Uterus (tissue), 4 donors: Measurements from ENCODE around the gene PBX1. TPM values are rescaled to one million over a fixed set of nuclear protein-coding genes. Genes with fewer than 3 reads are reported as not detected.

Experiments
- DNase-seq, 2 donors: peaks; one replicate each; pipeline ENCODE4 v3.0.0-alpha.2; 2019 to 2020
- H3K27ac ChIP-seq, 2 donors: fragments of 200-600 bp; sonication (generic); 1 replicate in 1 of 2; 2 replicates in 1 of 2; pipeline ENCODE4 v1.5.1; 2016 to 2018
- H3K27me3 ChIP-seq, 2 donors: fragments of 200-600 bp; sonication (generic); one replicate each; pipeline ENCODE4 v1.5.1; 2018 to 2019; ENCODE audit warnings: control low read depth in 1 of 2
- H3K36me3 ChIP-seq, 2 donors: fragments of 200-600 bp; sonication (generic); one replicate each; pipeline ENCODE4 v1.5.1; 2019; ENCODE audit warnings: control low read depth in 1 of 2
- H3K4me1 ChIP-seq, 2 donors: fragments of 200-600 bp; sonication (generic); one replicate each; pipeline ENCODE4 v1.5.1; 2018 to 2019; ENCODE audit warnings: control low read depth in 1 of 2
- H3K4me3 ChIP-seq, 2 donors: fragments of 200-600 bp; sonication (generic); 1 replicate in 1 of 2; 2 replicates in 1 of 2; pipeline ENCODE4 v1.5.1; 2018 to 2019; ENCODE audit warnings: mild to moderate bottlenecking in 1 of 2
- H3K9me3 ChIP-seq, 2 donors: fragments of 200-600 bp; sonication (generic); one replicate each; pipeline ENCODE4 v1.5.1; 2019; ENCODE audit warnings: control low read depth in 1 of 2
- CTCF ChIP-seq, 4 experiments: fragments of 200-600 bp in 2 of 4; fragments of 450-650 bp in 2 of 4; sonication (generic) in 2 of 4; IDR thresholded peaks; one replicate each; pipeline ENCODE4 v1.5.1; 2016 to 2019; ENCODE audit warnings: antibody characterized with exemption in 4 of 4, mild to moderate bottlenecking in 2 of 4, moderate library complexity in 1 of 4
- POLR2A ChIP-seq, 2 donors: fragments of 450-650 bp; IDR thresholded peaks; one replicate each; pipeline ENCODE4 v1.6.1; 2016; ENCODE audit warnings: antibody characterized with exemption in 2 of 2, mild to moderate bottlenecking in 1 of 2, moderate library complexity in 1 of 2
- intact Hi-C: fragments of 100-400 bp; cut with DNase I; formaldehyde crosslinking; loops from one replicate; pipeline ENCODE4 v1.15.1; 2023; ENCODE audit warnings: low total_unique reads
- total RNA-seq, 4 donors: library from RNA; depleted of rRNA in 3 of 4; stranded (reverse); fragments of >200 nt in 3 of 4; gene quantifications; one replicate each; pipeline versions ENCODE4 v1.1.0 to v1.2.4, GENCODE V29; 2014 to 2023
- donor health status: DM: yes; HTN: yes; CAD: no.

PBX1 gene
- total RNA-seq, 4 donors from 2014 or later, result 122 to 831 (median 207) TPM

GRCh38 chr1:164569241-164569640 is 10.3 kb downstream of the PBX1 start:
- intact Hi-C loops, result loop anchor here (10.0 kb wide), 1 partner anchor 46 kb away; no protein-coding TSS in a partner anchor
- no peaks in the 10 kb centered on the region for H3K27me3 ChIP-seq
- no peaks in the 10 kb centered on the region for H3K36me3 ChIP-seq
- DNase-seq, result no peak
- peak overlapping the region in 1 of 2 donors; percentile 35 for H3K4me3 ChIP-seq
- H3K4me1 ChIP-seq, result peaks cover 0 to 5% of the 10 kb centered on the region in 2 donors
- no peaks in the 10 kb centered on the region for H3K9me3 ChIP-seq
- H3K27ac ChIP-seq, result peak overlapping the region; percentile 92 to 97
- TF ChIP-seq POLR2A (IDR thresholded peaks at IDR 0.05) (no peak), CTCF (IDR thresholded peaks at IDR 0.05) (no peak)

GRCh38 chr1:164569866-164570265 is 10.9 kb downstream of the PBX1 start:
- Histone ChIP-seq H3K27me3 (no peaks in the 10 kb centered on the region), H3K4me3 (peak overlapping the region in 1 of 2 donors; percentile 35), H3K9me3 (no peaks in the 10 kb centered on the region), H3K36me3 (no peaks in the 10 kb centered on the region), H3K4me1 (peaks cover 0 to 5% of the 10 kb centered on the region in 2 donors), H3K27ac (peak overlapping the region; percentile 92 to 97)
- TF ChIP-seq POLR2A (IDR thresholded peaks at IDR 0.05) (no peak), CTCF (IDR thresholded peaks at IDR 0.05) (no peak)
- intact Hi-C loops, result loop anchor here (10.0 kb wide), 1 partner anchor 45 kb away; no protein-coding TSS in a partner anchor
- DNase-seq, result no peak

GRCh38 chr1:164571333-164571732 is 12.3 kb downstream of the PBX1 start:
- peaks cover 3 to 5% of the 10 kb centered on the region in 2 donors for H3K4me1 ChIP-seq
- intact Hi-C loops, result no loop called here

GRCh38 chr1:164575356-164575886 is 16.4 kb downstream of the PBX1 start:
- H3K4me3 ChIP-seq, result peak overlapping the region in 1 of 2 donors; percentile 35
- no peak for DNase-seq
- H3K27ac ChIP-seq, result peak overlapping the region; percentile 78 to 94
- intact Hi-C loops, result no loop called here
- peaks cover 10 to 23% of the 10 kb centered on the region in 2 donors for H3K4me1 ChIP-seq
- TF ChIP-seq CTCF (IDR thresholded peaks at IDR 0.05) (no peak), POLR2A (IDR thresholded peaks at IDR 0.05) (no peak)
- no peaks in the 10 kb centered on the region for H3K36me3 ChIP-seq
- H3K27me3 ChIP-seq, result no peaks in the 10 kb centered on the region
- H3K9me3 ChIP-seq, result no peaks in the 10 kb centered on the region

More at GRCh38 chr1:164571333-164571732, 12.3 kb downstream of the PBX1 start:
- Histone ChIP-seq H3K27me3 (no peaks in the 10 kb centered on the region), H3K9me3 (no peaks in the 10 kb centered on the region), H3K36me3 (no peaks in the 10 kb centered on the region), H3K4me3 (no peak overlapping the region), H3K27ac (peak overlapping the region; percentile 92 to 97)
- TF ChIP-seq POLR2A (IDR thresholded peaks at IDR 0.05) (no peak), CTCF (IDR thresholded peaks at IDR 0.05) (no peak)
- DNase-seq, result no peak
